ENCODE results near the gene PIAS1.

GRCh38 chr15:68027388-68027787, 26.7 kb upstream of the PIAS1 start:
- TF ChIP-seq, protein P1, sequence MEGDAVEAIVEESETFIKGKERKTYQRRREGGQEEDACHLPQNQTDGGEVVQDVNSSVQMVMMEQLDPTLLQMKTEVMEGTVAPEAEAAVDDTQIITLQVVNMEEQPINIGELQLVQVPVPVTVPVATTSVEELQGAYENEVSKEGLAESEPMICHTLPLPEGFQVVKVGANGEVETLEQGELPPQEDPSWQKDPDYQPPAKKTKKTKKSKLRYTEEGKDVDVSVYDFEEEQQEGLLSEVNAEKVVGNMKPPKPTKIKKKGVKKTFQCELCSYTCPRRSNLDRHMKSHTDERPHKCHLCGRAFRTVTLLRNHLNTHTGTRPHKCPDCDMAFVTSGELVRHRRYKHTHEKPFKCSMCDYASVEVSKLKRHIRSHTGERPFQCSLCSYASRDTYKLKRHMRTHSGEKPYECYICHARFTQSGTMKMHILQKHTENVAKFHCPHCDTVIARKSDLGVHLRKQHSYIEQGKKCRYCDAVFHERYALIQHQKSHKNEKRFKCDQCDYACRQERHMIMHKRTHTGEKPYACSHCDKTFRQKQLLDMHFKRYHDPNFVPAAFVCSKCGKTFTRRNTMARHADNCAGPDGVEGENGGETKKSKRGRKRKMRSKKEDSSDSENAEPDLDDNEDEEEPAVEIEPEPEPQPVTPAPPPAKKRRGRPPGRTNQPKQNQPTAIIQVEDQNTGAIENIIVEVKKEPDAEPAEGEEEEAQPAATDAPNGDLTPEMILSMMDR (IDR thresholded peaks at IDR 0.05) = no peak
- no peak for TF ChIP-seq POLR2A (IDR thresholded peaks at IDR 0.05)

All from body of pancreas (tissue), 4 donors.